LoVo (cell line): Measurements from ENCODE around the gene NEURL1B.

Experiments
- DNase-seq: peaks from one replicate; pipeline ENCODE4 v3.0.0-alpha.2; 2016; ENCODE audit warnings: low spot score

Gene NEURL1B

GRCh38 chr5:172608773-172609172 lies 32.3 kb upstream of the NEURL1B start:
- no peak for DNase-seq

- no peak for DNase-seq
Measured at GRCh38 chr5:172610643-172611042, 30.4 kb upstream of the NEURL1B start.

GRCh38 chr5:172611913-172612312 lies 29.1 kb upstream of the NEURL1B start:
- no peak for DNase-seq

GRCh38 chr5:172612771-172613170 lies 28.3 kb upstream of the NEURL1B start:
- DNase-seq = no peak

- DNase-seq = no peak
Measured at GRCh38 chr5:172616136-172616535, 24.9 kb upstream of the NEURL1B start.

GRCh38 chr5:172616730-172617129 lies 24.3 kb upstream of the NEURL1B start:
- DNase-seq = no peak

- no peak for DNase-seq
Measured at GRCh38 chr5:172617817-172618216, 23.2 kb upstream of the NEURL1B start.

GRCh38 chr5:172618574-172619365 lies 22.3 kb upstream of the NEURL1B start:
- DNase-seq = no peak

GRCh38 chr5:172620506-172620905 lies 20.6 kb upstream of the NEURL1B start:
- no peak for DNase-seq

- no peak for DNase-seq
Measured at GRCh38 chr5:172622091-172623046, 18.7 kb upstream of the NEURL1B start.

- DNase-seq = no peak
Measured at GRCh38 chr5:172623313-172623980, 17.6 kb upstream of the NEURL1B start.

GRCh38 chr5:172624083-172624995 lies 16.7 kb upstream of the NEURL1B start:
- no peak for DNase-seq

- DNase-seq = no peak
Measured at GRCh38 chr5:172624996-172625964, 15.8 kb upstream of the NEURL1B start.

- DNase-seq = no peak
Measured at GRCh38 chr5:172626031-172626581, 15.0 kb upstream of the NEURL1B start.

- no peak for DNase-seq
Measured at GRCh38 chr5:172630082-172630481, 11.0 kb upstream of the NEURL1B start.

- no peak for DNase-seq
Measured at GRCh38 chr5:172630482-172630881, 10.6 kb upstream of the NEURL1B start.

- no peak for DNase-seq
Measured at GRCh38 chr5:172630986-172631385, 10.1 kb upstream of the NEURL1B start.

GRCh38 chr5:172632346-172633092 lies 8.5 kb upstream of the NEURL1B start:
- DNase-seq = no peak

- no peak for DNase-seq
Measured at GRCh38 chr5:172633403-172633970, 7.6 kb upstream of the NEURL1B start.
